ENCODE measurements around the gene VTN.

- TF ChIP-seq CTCF (IDR thresholded peaks at IDR 0.05; ENCODE audit: low read length) (no peak), EZH2 (IDR thresholded peaks at IDR 0.05; ENCODE audit: borderline replicate concordance, low read length) (no peak)
These were observed 42.4 kb downstream of the VTN start for GRCh38 chr17:28327709-28328108.

Measured in OCI-LY1 (cell line).